Spleen (tissue), 7 donors: Measurements from ENCODE around the gene RNFT2.

ENCODE experiments used
- CTCF ChIP-seq, 11 experiments: fragments of 200-600 bp in 7 of 11; fragments of 450-650 bp in 4 of 11; sonication (generic) in 4 of 11; IDR thresholded peaks in 8 of 11; conservative IDR thresholded peaks in 3 of 11; 1 replicate in 7 of 11; 2 replicates in 4 of 11; pipeline versions ENCODE4 v1.4.0 to v1.8.0; 2016 to 2021; ENCODE audit warnings: antibody characterized with exemption in 11 of 11, inconsistent platforms in 4 of 11, mild to moderate bottlenecking in 1 of 11
- POLR2A ChIP-seq, 3 donors: fragments of 450-650 bp; IDR thresholded peaks; one replicate each; pipeline ENCODE4 v1.5.1; 2017; ENCODE audit warnings: antibody characterized with exemption in 3 of 3, mild to moderate bottlenecking in 1 of 3
- POLR2AphosphoS5 ChIP-seq, 3 donors: sonication (generic); formaldehyde crosslinking; IDR thresholded peaks; one replicate each; pipeline ENCODE4 v1.5.1; 2017; ENCODE audit warnings: antibody characterized with exemption in 3 of 3
- donor health status: DM: no; HTN: no; CAD: no; lungs with moderate emphysema.
- donor health status: DM: no; HTN: no; CAD: no.
- donor health status: DM: no; HTN: no; CAD: no.

DNA sequence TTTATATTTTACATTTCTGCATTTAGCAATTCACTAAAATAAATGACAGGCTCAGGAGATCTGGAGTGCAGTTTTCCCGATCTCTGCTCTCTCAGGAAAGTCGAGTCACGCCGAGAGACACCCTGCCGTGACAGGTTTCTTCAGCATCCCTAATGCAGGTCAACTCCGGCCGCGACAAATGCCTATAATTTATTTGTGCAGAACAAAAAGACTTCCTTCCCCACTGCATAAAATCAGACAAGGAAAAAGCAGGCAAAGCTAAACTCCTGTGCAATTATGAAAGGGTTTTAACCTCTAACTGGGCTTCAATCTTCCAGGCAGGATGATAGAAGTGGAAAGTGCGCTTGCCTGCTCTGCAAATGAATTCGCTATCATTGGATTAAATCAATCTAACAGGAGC, 28.3 kb upstream of the RNFT2 start:
- TF ChIP-seq POLR2AphosphoS5 (IDR thresholded peaks at IDR 0.05) (no peak), POLR2A (IDR thresholded peaks at IDR 0.05) (no peak), CTCF (IDR thresholded peaks at IDR 0.05 in 8 of 11, conservative IDR thresholded peaks at IDR 0.05 in 3 of 11) (no peak)
